ENCODE results near the gene DDX54.
"Not testable (repeated sequence)": the region's sequence is repeated elsewhere in the genome, so short reads cannot be mapped to it uniquely, and the experiment has no call there.

Gene DDX54

DNA sequence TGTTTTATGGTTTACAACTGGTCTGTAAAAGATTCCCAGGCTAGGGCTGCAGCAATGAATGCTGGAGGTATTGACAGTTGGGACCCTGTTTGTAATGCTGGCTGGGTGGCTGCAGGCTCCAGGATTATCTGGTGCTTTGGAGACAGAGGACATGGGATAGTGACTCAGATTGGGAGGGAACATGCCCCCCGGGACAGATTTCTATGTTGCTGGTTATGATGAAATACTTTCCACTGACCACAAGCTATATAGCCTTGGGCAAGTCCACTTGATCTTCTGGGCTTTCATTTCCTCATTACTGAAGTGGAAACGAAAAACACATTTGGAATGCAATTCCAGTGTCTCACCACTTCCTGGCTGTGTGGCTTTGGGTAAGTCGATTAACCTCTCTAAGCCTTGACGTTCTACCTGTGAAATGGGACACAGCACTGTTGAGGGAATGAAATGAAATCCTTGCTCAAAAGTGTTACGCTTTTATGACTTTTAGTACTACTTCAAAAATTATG, 29.7 kb upstream of the DDX54 start:
- TF ChIP-seq, protein P1, sequence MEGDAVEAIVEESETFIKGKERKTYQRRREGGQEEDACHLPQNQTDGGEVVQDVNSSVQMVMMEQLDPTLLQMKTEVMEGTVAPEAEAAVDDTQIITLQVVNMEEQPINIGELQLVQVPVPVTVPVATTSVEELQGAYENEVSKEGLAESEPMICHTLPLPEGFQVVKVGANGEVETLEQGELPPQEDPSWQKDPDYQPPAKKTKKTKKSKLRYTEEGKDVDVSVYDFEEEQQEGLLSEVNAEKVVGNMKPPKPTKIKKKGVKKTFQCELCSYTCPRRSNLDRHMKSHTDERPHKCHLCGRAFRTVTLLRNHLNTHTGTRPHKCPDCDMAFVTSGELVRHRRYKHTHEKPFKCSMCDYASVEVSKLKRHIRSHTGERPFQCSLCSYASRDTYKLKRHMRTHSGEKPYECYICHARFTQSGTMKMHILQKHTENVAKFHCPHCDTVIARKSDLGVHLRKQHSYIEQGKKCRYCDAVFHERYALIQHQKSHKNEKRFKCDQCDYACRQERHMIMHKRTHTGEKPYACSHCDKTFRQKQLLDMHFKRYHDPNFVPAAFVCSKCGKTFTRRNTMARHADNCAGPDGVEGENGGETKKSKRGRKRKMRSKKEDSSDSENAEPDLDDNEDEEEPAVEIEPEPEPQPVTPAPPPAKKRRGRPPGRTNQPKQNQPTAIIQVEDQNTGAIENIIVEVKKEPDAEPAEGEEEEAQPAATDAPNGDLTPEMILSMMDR (IDR thresholded peaks at IDR 0.05; ENCODE audit: control insufficient read depth, extremely low read depth, insufficient read depth) = no peak
- DNase-seq (ENCODE audit: low read depth) = no peak
- no peak overlapping the region for H3K4me3 ChIP-seq (ENCODE audit: low read depth, low read length)

- no peak for DNase-seq (ENCODE audit: low read depth)
- no peak overlapping the region for H3K4me3 ChIP-seq (ENCODE audit: low read depth, low read length)
- TF ChIP-seq, protein P1 (IDR thresholded peaks at IDR 0.05; ENCODE audit: control insufficient read depth, extremely low read depth, insufficient read depth) = no peak
Observed at GRCh38 chr12:113211160-113211559, 25.9 kb upstream of the DDX54 start.

- TF ChIP-seq, protein P1 (IDR thresholded peaks at IDR 0.05; ENCODE audit: control insufficient read depth, extremely low read depth, insufficient read depth) = no peak
- H3K4me3 ChIP-seq (ENCODE audit: low read depth, low read length) = no peak overlapping the region
- DNase-seq (ENCODE audit: low read depth) = no peak
Observed at GRCh38 chr12:113208041-113208934, 23.0 kb upstream of the DDX54 start.

DNA sequence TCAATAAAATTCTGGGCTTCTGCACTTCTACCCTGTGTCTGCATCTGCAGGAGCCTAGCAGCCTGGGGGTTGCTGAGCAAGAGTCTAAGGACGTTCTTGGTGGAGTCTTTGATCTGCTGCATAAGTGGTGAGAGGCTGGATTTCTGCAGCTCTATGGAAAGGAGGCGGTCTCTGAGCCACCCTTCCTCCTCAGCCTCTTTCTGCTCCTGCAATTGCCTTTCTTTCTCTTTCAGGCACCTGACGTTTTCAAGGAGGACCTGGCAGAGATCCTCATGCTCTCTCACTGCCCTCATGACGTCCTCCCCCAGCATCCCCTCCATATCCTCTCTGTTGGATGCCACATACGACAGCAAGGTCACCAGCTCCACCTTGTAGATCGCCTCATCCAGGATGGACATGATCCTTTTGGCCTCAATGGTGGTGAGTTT, 22.3 kb upstream of the DDX54 start:
- DNase-seq (ENCODE audit: low read depth) = no peak
- TF ChIP-seq, protein P1 (IDR thresholded peaks at IDR 0.05; ENCODE audit: control insufficient read depth, extremely low read depth, insufficient read depth) = no peak
- no peak overlapping the region for H3K4me3 ChIP-seq (ENCODE audit: low read depth, low read length)

DNA sequence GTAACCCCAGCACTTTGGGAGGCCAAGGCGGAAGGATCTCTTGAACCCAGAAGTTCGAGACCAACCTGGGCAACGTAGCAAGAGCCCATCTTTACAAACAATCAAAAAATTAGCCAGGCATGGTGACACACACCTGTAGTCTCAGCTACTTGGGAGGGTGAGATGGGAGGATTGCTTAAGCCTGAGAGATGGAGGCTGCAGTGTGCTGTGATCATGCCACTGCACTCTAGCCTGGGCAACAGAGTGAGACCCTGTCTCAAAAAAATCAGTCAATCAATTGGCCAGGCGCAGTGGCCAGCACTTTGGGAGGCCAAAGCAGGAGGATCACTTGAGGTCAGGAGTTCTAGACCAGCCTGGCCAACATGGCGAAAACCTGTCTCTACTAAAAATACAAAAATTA, 21.5 kb upstream of the DDX54 start:
- DNase-seq (ENCODE audit: low read depth); H3K4me3 ChIP-seq (ENCODE audit: low read depth, low read length): not testable (repeated sequence)

GRCh38 chr12:113204804-113205203, 19.5 kb upstream of the DDX54 start:
- DNase-seq (ENCODE audit: low read depth) = no peak
- TF ChIP-seq, protein P1 (IDR thresholded peaks at IDR 0.05; ENCODE audit: control insufficient read depth, extremely low read depth, insufficient read depth) = no peak
- H3K4me3 ChIP-seq (ENCODE audit: low read depth, low read length) = no peak overlapping the region

GRCh38 chr12:113203852-113204760, 18.8 kb upstream of the DDX54 start:
- H3K4me3 ChIP-seq (ENCODE audit: low read depth, low read length) = no peak overlapping the region
- TF ChIP-seq, protein P1 (IDR thresholded peaks at IDR 0.05; ENCODE audit: control insufficient read depth, extremely low read depth, insufficient read depth) = no peak
- DNase-seq (ENCODE audit: low read depth) = no peak

All from LNCaP clone FGC (cell line).